ENCODE results near the gene DEPP1.
A peak's percentile ranks its signal among the peaks of the same experiment; 100 is the strongest.

- peak; percentile 53 to 69 for TF ChIP-seq HNF4A (conservative IDR thresholded peaks at IDR 0.05)
- no peak for TF ChIP-seq FOXA1 (IDR thresholded peaks at IDR 0.05)
- TF ChIP-seq CTCF (IDR thresholded peaks at IDR 0.05; ENCODE audit: low read depth, low read length, missing input control), result no peak
- TF ChIP-seq RAD21 (IDR thresholded peaks at IDR 0.05), result peak; percentile 11 to 24
- TF ChIP-seq YY1 (IDR thresholded peaks at IDR 0.05), result no peak
- no peak for TF ChIP-seq MAX (IDR thresholded peaks at IDR 0.05)
- no peak for TF ChIP-seq GABPA (IDR thresholded peaks at IDR 0.05 in 1 of 2, conservative IDR thresholded peaks at IDR 0.05 in 1 of 2)
- TF ChIP-seq REST (IDR thresholded peaks at IDR 0.05), result no peak
- TF ChIP-seq TAF1 (conservative IDR thresholded peaks at IDR 0.05), result no peak
- TF ChIP-seq NR2F2 (IDR thresholded peaks at IDR 0.05), result no peak
- TF ChIP-seq ATF3 (IDR thresholded peaks at IDR 0.05), result no peak
- TF ChIP-seq RXRA (IDR thresholded peaks at IDR 0.05), result peak; percentile 70 to 79
These were observed 51.3 kb downstream of the DEPP1 start for GRCh38 chr10:44927352-44927751.
